ENCODE data around the gene PRKCQ. TPM values are rescaled to one million over a fixed set of nuclear protein-coding genes. Genes with fewer than 3 reads are reported as not detected.
A peak's percentile ranks its signal among the peaks of the same experiment; 100 is the strongest.

The PRKCQ gene
- total RNA-seq (2014; rRNA removed; shearing (Covaris generic); ENCODE audit: low replicate concordance): 0.05 and 0.16 TPM in 2 replicates

- Histone ChIP-seq H3K9me3 (no peaks in the 10 kb centered on the region), H3K36me3 (no peaks in the 10 kb centered on the region), H3K4me3 (peak within 1 kb of the TSS; percentile 80), H3K27me3 (peaks cover 38% of the 10 kb centered on the region)
- peak; percentile 41 for DNase-seq
These were observed at the start of gene PRKCQ for GRCh38 chr10:6579904-6580278. PRKCQ (minus strand) TSS chr10:6580276; CDS start chr10:6515135, 65,141 bp downstream.

GRCh38 chr10:6625428-6625827 is 45.4 kb upstream of the PRKCQ start:
- Histone ChIP-seq H3K4me3 (no peak overlapping the region), H3K27me3 (no peaks in the 10 kb centered on the region; the same call in 1 of the 2 replicates), H3K36me3 (no peaks in the 10 kb centered on the region), H3K9me3 (no peaks in the 10 kb centered on the region)
- DNase-seq: no peak

- DNase-seq: no peak
- Histone ChIP-seq H3K36me3 (no peaks in the 10 kb centered on the region), H3K4me3 (no peak overlapping the region), H3K9me3 (no peaks in the 10 kb centered on the region), H3K27me3 (peaks cover 3% of the 10 kb centered on the region; the same call in 1 of the 2 replicates)
These were observed 44.3 kb upstream of the PRKCQ start for GRCh38 chr10:6624392-6624791.

- Histone ChIP-seq H3K27me3 (peaks cover 3% of the 10 kb centered on the region; the same call in 1 of the 2 replicates), H3K36me3 (no peaks in the 10 kb centered on the region), H3K9me3 (no peaks in the 10 kb centered on the region), H3K4me3 (no peak overlapping the region)
- no peak for DNase-seq
These were observed 42.8 kb upstream of the PRKCQ start for GRCh38 chr10:6622921-6623320.

GRCh38 chr10:6621536-6621935 is 41.5 kb upstream of the PRKCQ start:
- no peak overlapping the region for H3K4me3 ChIP-seq
- DNase-seq: no peak
- H3K36me3 ChIP-seq: no peaks in the 10 kb centered on the region

GRCh38 chr10:6619660-6620059 is 39.6 kb upstream of the PRKCQ start:
- no peaks in the 10 kb centered on the region for H3K36me3 ChIP-seq
- DNase-seq: no peak
- no peak overlapping the region for H3K4me3 ChIP-seq
- peaks cover 3% of the 10 kb centered on the region; the same call in 1 of the 2 replicates for H3K27me3 ChIP-seq
- no peaks in the 10 kb centered on the region for H3K9me3 ChIP-seq

More at GRCh38 chr10:6621536-6621935, 41.5 kb upstream of the PRKCQ start:
- Histone ChIP-seq H3K27me3 (peaks cover 3% of the 10 kb centered on the region; the same call in 1 of the 2 replicates), H3K9me3 (no peaks in the 10 kb centered on the region)

- H3K9me3 ChIP-seq: no peaks in the 10 kb centered on the region
- DNase-seq: no peak
- H3K4me3 ChIP-seq: no peak overlapping the region
- H3K36me3 ChIP-seq: no peaks in the 10 kb centered on the region
- H3K27me3 ChIP-seq: peaks cover 3% of the 10 kb centered on the region; the same call in 1 of the 2 replicates
These were observed 38.3 kb upstream of the PRKCQ start for GRCh38 chr10:6618340-6618739.

- no peak overlapping the region for H3K4me3 ChIP-seq
- H3K36me3 ChIP-seq: no peaks in the 10 kb centered on the region
- DNase-seq: no peak
- peaks cover 5% of the 10 kb centered on the region; the same call in 1 of the 2 replicates for H3K27me3 ChIP-seq
- H3K9me3 ChIP-seq: no peaks in the 10 kb centered on the region
These were observed 37.4 kb upstream of the PRKCQ start for GRCh38 chr10:6617309-6618076.

GRCh38 chr10:6615971-6616370 is 35.9 kb upstream of the PRKCQ start:
- Histone ChIP-seq H3K36me3 (no peaks in the 10 kb centered on the region), H3K27me3 (peaks cover 14% of the 10 kb centered on the region; the same call in 1 of the 2 replicates), H3K4me3 (no peak overlapping the region), H3K9me3 (no peaks in the 10 kb centered on the region)
- no peak for DNase-seq

- peaks cover 11% of the 10 kb centered on the region; the same call in 1 of the 2 replicates for H3K27me3 ChIP-seq
- H3K4me3 ChIP-seq: no peak overlapping the region
- no peaks in the 10 kb centered on the region for H3K9me3 ChIP-seq
These were observed 32.3 kb upstream of the PRKCQ start for GRCh38 chr10:6612371-6612770.

GRCh38 chr10:6610647-6611046 is 30.6 kb upstream of the PRKCQ start:
- H3K36me3 ChIP-seq: no peaks in the 10 kb centered on the region
- H3K4me3 ChIP-seq: no peak overlapping the region
- no peak for DNase-seq
- peaks cover 11% of the 10 kb centered on the region; the same call in 1 of the 2 replicates for H3K27me3 ChIP-seq
- no peaks in the 10 kb centered on the region for H3K9me3 ChIP-seq

More at GRCh38 chr10:6612371-6612770, 32.3 kb upstream of the PRKCQ start:
- no peaks in the 10 kb centered on the region for H3K36me3 ChIP-seq
- no peak for DNase-seq

GRCh38 chr10:6609625-6610024 is 29.5 kb upstream of the PRKCQ start:
- Histone ChIP-seq H3K9me3 (no peaks in the 10 kb centered on the region), H3K4me3 (no peak overlapping the region), H3K27me3 (peaks cover 16% of the 10 kb centered on the region), H3K36me3 (no peaks in the 10 kb centered on the region)
- DNase-seq: no peak

- Histone ChIP-seq H3K36me3 (no peaks in the 10 kb centered on the region), H3K9me3 (no peaks in the 10 kb centered on the region), H3K27me3 (peaks cover 28% of the 10 kb centered on the region), H3K4me3 (no peak overlapping the region)
- no peak for DNase-seq
These were observed 27.7 kb upstream of the PRKCQ start for GRCh38 chr10:6607778-6608177.

- Histone ChIP-seq H3K27me3 (peaks cover 33% of the 10 kb centered on the region), H3K9me3 (no peaks in the 10 kb centered on the region), H3K4me3 (no peak overlapping the region), H3K36me3 (no peaks in the 10 kb centered on the region)
- no peak for DNase-seq
These were observed 27.1 kb upstream of the PRKCQ start for GRCh38 chr10:6607182-6607581.

- Histone ChIP-seq H3K27me3 (peaks cover 26% of the 10 kb centered on the region), H3K36me3 (no peaks in the 10 kb centered on the region), H3K4me3 (no peak overlapping the region), H3K9me3 (no peaks in the 10 kb centered on the region)
- DNase-seq: peak; percentile 22
These were observed 23.4 kb upstream of the PRKCQ start for GRCh38 chr10:6603142-6604125.

- Histone ChIP-seq H3K36me3 (no peaks in the 10 kb centered on the region), H3K27me3 (peaks cover 34% of the 10 kb centered on the region), H3K9me3 (no peaks in the 10 kb centered on the region), H3K4me3 (no peak overlapping the region)
- DNase-seq: no peak
These were observed 22.6 kb upstream of the PRKCQ start for GRCh38 chr10:6602700-6603084.

Data from MG63 (cell line).